Small intestine (tissue), 7 donors: Measurements from ENCODE around the gene GIT2. TPM values are rescaled to one million over a fixed set of nuclear protein-coding genes. Genes with fewer than 3 reads are reported as not detected.
A peak's percentile ranks its signal among the peaks of the same experiment; 100 is the strongest.

Experiments
- DNase-seq, 2 donors: peaks; one replicate each; pipeline versions ENCODE4 v3.0.0 to v3.0.0-alpha.2; 2013
- FAIRE-seq: peaks from 2 replicates; lab custom pipeline; 2012; peaks lifted over from hg19 to GRCh38; lab: Jason Lieb, UNC
- H3K27ac ChIP-seq, 3 donors: one replicate each; pipeline ENCODE4 v1.5.1; 2013; ENCODE audit warnings: low read length in 2 of 3, mild to moderate bottlenecking in 2 of 3, control low read depth in 1 of 3, inconsistent platforms in 1 of 3, low read depth in 1 of 3, moderate library complexity in 1 of 3
- H3K27me3 ChIP-seq, 3 donors: one replicate each; pipeline ENCODE4 v1.6.1; 2013; ENCODE audit warnings: low read length in 3 of 3, inconsistent platforms in 1 of 3; ENCODE audit not compliant: control insufficient read depth in 3 of 3, insufficient read depth in 3 of 3
- H3K36me3 ChIP-seq, 3 donors: one replicate each; pipeline ENCODE4 v1.6.1; 2013; ENCODE audit warnings: low read length in 3 of 3, inconsistent platforms in 1 of 3, low read depth in 1 of 3, mild to moderate bottlenecking in 1 of 3, moderate library complexity in 1 of 3; ENCODE audit not compliant: control insufficient read depth in 3 of 3, insufficient read depth in 2 of 3
- H3K4me1 ChIP-seq, 3 donors: one replicate each; pipeline ENCODE4 v1.6.1; 2013; ENCODE audit warnings: low read length in 2 of 3, inconsistent platforms in 1 of 3, low read depth in 1 of 3, mild to moderate bottlenecking in 1 of 3, moderate library complexity in 1 of 3; ENCODE audit not compliant: control insufficient read depth in 3 of 3, insufficient read depth in 2 of 3
- H3K4me3 ChIP-seq, 3 donors: one replicate each; pipeline ENCODE4 v1.5.1; 2013; ENCODE audit warnings: low read length in 3 of 3, control low read depth in 1 of 3, inconsistent platforms in 1 of 3, low read depth in 1 of 3, mild to moderate bottlenecking in 1 of 3, moderate library complexity in 1 of 3
- H3K9me3 ChIP-seq, 2 donors: one replicate each; pipeline ENCODE4 v1.6.1; 2013; ENCODE audit warnings: low read depth in 1 of 2, low read length in 1 of 2; ENCODE audit not compliant: control insufficient read depth in 2 of 2, insufficient read depth in 1 of 2
- whole genome bisulfite sequencing, 3 donors: extraction: QIAGEN DNeasy Blood & Tissue Kit; methylation state at CpG; one replicate each; pipeline ENCODE4 v1.1.7; 2013; 5-methylcytosine and 5-hydroxymethylcytosine counted together
- polyA plus RNA-seq, 4 donors: library from polyadenylated mRNA; stranded (reverse) in 3 of 4; unstranded in 1 of 4; fragments of 200-250 nt in 3 of 4; fragments of 120-200 nt in 1 of 4; gene quantifications; one replicate each; pipeline versions ENCODE4 v1.2.1 to v1.2.3, GENCODE V29; 2013
- donor health status: healthy with polysubstance abuse.
- donor health status: control.
- donor health status: control.
- donor health status: Bipolar disorder and iron deficiency.
- donor health status: healthy.

Gene GIT2
- polyA plus RNA-seq, 4 donors, result 7.0 to 32.6 (median 9.0) TPM

DNA sequence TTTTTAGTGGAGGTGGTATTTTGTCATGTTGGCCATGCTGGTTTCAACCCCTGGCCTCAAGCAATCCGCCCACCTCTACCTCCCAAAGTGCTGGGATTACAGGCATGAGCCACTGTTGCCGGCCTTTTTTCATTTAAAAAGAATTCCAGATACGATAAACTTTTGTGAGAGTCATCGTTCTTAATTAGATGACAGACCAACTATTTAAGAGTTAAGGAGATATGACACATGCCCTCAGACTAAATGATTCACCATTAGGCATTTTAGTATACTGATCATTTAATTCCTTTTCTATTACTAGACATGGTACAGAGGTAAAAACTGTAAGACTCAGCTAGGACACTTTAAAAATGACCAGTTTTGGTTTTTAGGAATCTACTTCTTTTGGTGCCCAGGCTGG, 5.4 kb upstream of the GIT2 start:
- no peaks in the 10 kb centered on the region for H3K9me3 ChIP-seq
- no peaks in the 10 kb centered on the region for H3K27me3 ChIP-seq
- no peak overlapping the region for H3K27ac ChIP-seq
- peaks cover 0 to 7% (median 0%) of the 10 kb centered on the region in 3 donors for H3K36me3 ChIP-seq
- 88 to 91% (median 91%) methylated on average over 4 of the region's 4 CpGs for WGBS, 3 donors
- H3K4me3 ChIP-seq, result no peak overlapping the region
- no peak for FAIRE-seq
- peaks cover 0 to 23% (median 0%) of the 10 kb centered on the region in 3 donors for H3K4me1 ChIP-seq
- no peak for DNase-seq

DNA sequence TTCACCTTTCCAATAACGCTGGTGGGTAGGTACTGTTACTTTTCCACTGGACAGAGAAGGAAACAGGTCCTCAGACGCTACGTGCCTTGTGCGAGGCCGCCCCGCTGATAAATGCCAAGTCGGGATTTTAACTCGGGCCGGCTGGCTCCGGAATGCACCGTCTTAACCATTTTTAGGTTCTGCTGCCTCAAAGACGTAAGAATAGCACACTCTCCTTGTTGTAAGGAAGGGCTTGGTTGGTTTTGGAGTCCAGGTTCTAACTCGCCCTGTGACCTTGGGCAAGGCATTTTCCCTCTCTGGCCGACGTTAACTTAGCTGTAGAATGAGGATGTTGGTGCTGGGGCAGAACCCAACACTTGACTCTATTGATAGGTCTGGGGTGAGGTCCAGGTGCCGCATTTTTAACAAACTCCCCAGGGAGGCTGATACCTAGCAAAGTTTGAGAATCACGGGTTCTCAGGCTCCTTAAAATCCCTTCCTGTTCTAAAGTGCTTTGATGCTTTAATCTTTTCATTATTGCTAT, 3.9 kb upstream of the GIT2 start:
- DNase-seq, result peak; percentile 28 to 47
- no peaks in the 10 kb centered on the region for H3K9me3 ChIP-seq
- peaks cover 0 to 23% (median 0%) of the 10 kb centered on the region in 3 donors for H3K4me1 ChIP-seq
- 1 to 2% (median 2%) methylated on average over 17 of the region's 17 CpGs for WGBS, 3 donors
- peaks cover 0 to 7% (median 0%) of the 10 kb centered on the region in 3 donors for H3K36me3 ChIP-seq
- peak overlapping the region in 1 of 3 donors; percentile 94 for H3K27ac ChIP-seq
- no peaks in the 10 kb centered on the region for H3K27me3 ChIP-seq
- no peak for FAIRE-seq
- peak overlapping the region; percentile 80 to 99 (median 92) for H3K4me3 ChIP-seq

DNA sequence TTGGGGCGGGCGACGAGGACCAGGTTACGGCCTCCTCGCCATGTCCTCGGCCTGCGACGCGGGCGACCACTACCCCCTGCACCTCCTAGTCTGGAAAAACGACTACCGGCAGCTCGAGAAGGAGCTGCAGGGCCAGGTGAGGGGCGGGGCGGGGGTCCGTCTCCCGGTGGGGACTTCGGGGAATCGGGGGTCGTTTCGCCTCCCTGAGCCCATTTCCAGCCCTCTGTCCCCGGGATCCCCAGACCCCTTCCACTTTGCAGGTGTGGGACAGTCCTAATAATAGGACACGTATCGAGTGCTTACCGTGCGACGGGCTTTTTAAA, 3.4 kb upstream of the GIT2 start:
- Histone ChIP-seq H3K27ac (peak overlapping the region in 2 of 3 donors; percentile 65 to 94), H3K4me1 (peaks cover 0 to 22% (median 0%) of the 10 kb centered on the region in 3 donors), H3K4me3 (peak overlapping the region; percentile 80 to 99 (median 92)), H3K36me3 (peaks cover 0 to 7% (median 0%) of the 10 kb centered on the region in 3 donors), H3K9me3 (no peaks in the 10 kb centered on the region), H3K27me3 (no peaks in the 10 kb centered on the region)
- FAIRE-seq (no peak), DNase-seq (no peak)
- 0 to 1% (median 0%) methylated on average over 17 to 27 of the region's 27 CpGs for WGBS, 3 donors

GRCh38 chr12:109998904-109999648, 2.9 kb upstream of the GIT2 start, which contains the start of gene ANKRD13A:
TSS of gene ANKRD13A (plus strand) at chr12:109999430. CDS start at chr12:109999689, 259 bp downstream.
- WGBS, 3 donors, result 0% methylated on average over 47 to 62 of the region's 62 CpGs
- Histone ChIP-seq H3K27ac (peak within 1 kb of the TSS; percentile 65 to 94 (median 74)), H3K9me3 (no peaks in the 10 kb centered on the region), H3K4me1 (peaks cover 0 to 26% (median 3%) of the 10 kb centered on the region in 3 donors), H3K4me3 (peak within 1 kb of the TSS; percentile 80 to 99 (median 92)), H3K27me3 (no peaks in the 10 kb centered on the region), H3K36me3 (peaks cover 0 to 7% (median 0%) of the 10 kb centered on the region in 3 donors)
- FAIRE-seq (no peak), DNase-seq (peak; percentile 93 to 95)

GRCh38 chr12:109998241-109998903, 2.2 kb upstream of the GIT2 start:
- DNase-seq (no peak), FAIRE-seq (no peak)
- Histone ChIP-seq H3K4me3 (peak overlapping the region; percentile 80 to 99 (median 92)), H3K27ac (peak overlapping the region in 2 of 3 donors; percentile 16 to 94), H3K9me3 (no peaks in the 10 kb centered on the region), H3K27me3 (no peaks in the 10 kb centered on the region), H3K4me1 (peaks cover 0 to 26% (median 4%) of the 10 kb centered on the region in 3 donors), H3K36me3 (peaks cover 0 to 5% (median 0%) of the 10 kb centered on the region in 3 donors)
- 44 to 54% (median 46%) methylated on average over 9 of the region's 9 CpGs for WGBS, 3 donors

DNA sequence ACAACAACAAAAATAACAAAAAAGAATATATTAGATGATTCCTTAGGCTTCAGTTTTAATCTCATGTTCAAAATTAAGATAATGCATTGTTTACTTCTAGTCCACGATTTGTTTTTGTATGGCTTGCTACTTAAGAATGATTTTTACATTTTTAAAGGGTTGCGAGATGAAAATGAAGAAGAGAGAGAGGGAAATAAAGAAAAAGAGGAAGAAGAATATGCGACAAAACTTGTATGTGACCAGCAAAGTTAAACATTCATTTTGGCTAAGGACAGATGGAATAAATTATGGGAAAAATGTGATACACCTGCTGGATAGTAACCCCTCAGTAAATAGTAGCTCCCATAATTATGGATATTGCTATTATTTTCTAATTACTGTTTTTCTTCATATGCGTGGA, 1.2 kb upstream of the GIT2 start:
- no peak overlapping the region for H3K27ac ChIP-seq
- FAIRE-seq (no peak), DNase-seq (no peak)
- H3K4me3 ChIP-seq, result no peak overlapping the region
- no peaks in the 10 kb centered on the region for H3K9me3 ChIP-seq
- H3K36me3 ChIP-seq, result peaks cover 0 to 3% (median 0%) of the 10 kb centered on the region in 3 donors
- no peaks in the 10 kb centered on the region for H3K27me3 ChIP-seq
- H3K4me1 ChIP-seq, result peaks cover 0 to 20% (median 4%) of the 10 kb centered on the region in 3 donors
- 87 to 90% (median 88%) methylated on average over 4 of the region's 4 CpGs for WGBS, 3 donors

DNA sequence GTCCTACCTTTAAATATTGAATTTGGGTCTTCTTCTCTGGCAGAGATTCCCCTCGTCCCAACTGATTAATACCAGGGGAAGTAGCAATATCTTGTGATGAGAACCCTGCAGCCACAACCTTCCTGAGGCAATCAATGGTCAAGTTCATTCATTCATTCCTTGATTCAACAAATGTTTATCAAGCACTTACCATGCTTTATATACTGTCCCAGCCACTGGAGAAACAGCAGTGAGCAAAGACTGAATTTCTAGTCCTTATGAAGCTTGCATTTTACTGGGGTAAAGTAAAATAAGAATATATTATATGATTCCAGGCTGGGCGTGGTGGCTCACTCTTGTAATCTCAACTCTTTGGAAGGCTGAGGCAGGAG, 300 bp upstream of the GIT2 start:
- Histone ChIP-seq H3K27me3 (no peaks in the 10 kb centered on the region), H3K36me3 (peaks cover 0 to 4% (median 2%) of the 10 kb centered on the region in 3 donors), H3K4me3 (peak overlapping the region; percentile 74 to 100 (median 97)), H3K4me1 (peaks cover 0 to 20% (median 4%) of the 10 kb centered on the region in 3 donors), H3K27ac (peak overlapping the region in 2 of 3 donors; percentile 32 to 90), H3K9me3 (no peaks in the 10 kb centered on the region)
- FAIRE-seq (no peak), DNase-seq (no peak)
- 48 to 50% (median 48%) methylated on average over 2 of the region's 2 CpGs for WGBS, 3 donors

GRCh38 chr12:109995361-109995685, 845 bp downstream of the GIT2 start:
- DNase-seq (peak in 1 of 2 donors; percentile 45), FAIRE-seq (no peak)
- peaks cover 0 to 19% (median 4%) of the 10 kb centered on the region in 3 donors for H3K4me1 ChIP-seq
- H3K9me3 ChIP-seq, result no peaks in the 10 kb centered on the region
- H3K27me3 ChIP-seq, result no peaks in the 10 kb centered on the region
- 1 to 2% (median 1%) methylated on average over 6 of the region's 6 CpGs for WGBS, 3 donors
- H3K4me3 ChIP-seq, result peak overlapping the region; percentile 74 to 100 (median 97)
- H3K36me3 ChIP-seq, result peaks cover 2 to 9% (median 2%) of the 10 kb centered on the region in 3 donors
- peak overlapping the region; percentile 48 to 90 (median 58) for H3K27ac ChIP-seq
